Stimulated activated naive CD4-positive, alpha-beta T cell (primary cell): ENCODE data around the gene OGG1.

Experiments used
- DNase-seq, 6 experiments: peaks; one replicate each; lab custom pipeline; 2025; lab: John Stamatoyannopoulos, UW

Gene OGG1

GRCh38 chr3:9786209-9786739 is 36.5 kb downstream of the OGG1 start:
- no peak for DNase-seq

DNA sequence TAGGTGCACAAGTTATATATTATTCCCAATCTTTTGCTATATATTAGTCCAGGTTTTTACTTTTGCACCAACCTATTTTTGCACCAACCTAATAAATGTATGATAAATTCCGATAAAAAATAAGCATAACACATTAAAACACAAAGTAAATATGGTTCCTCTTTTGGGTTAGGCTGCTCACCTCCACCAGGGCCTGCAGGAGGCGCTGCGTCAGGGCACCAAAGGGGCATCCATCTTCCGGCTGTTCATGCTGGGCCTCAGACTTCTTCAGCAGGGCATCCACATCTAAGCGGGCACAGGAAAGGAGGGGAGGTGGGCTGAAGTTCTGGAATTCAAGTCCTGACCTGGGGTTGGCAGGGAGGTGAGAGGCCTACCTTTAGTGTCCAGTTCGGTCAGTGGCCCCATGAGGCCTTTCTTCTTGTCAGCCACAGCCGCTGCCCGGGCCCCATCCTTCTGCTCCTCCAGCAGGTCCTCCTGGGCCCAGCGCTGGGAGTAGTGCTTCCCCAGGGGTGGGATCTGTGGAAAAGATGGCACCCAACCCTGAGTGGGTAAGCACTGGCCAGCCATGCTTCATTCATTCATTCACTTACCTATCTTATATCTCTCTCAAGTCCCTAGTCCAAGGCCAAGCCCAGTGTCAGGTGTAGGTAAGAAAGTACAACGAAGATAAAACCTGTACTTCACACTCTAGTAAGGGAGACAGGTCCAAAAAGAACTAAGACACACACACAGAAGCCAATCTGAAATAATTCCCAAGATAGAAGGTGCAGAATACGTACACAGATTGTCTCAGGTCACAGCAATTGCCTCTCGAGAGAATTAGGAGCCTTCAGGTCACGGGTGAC is 37.3 kb downstream of the OGG1 start:
- no peak for DNase-seq

DNA sequence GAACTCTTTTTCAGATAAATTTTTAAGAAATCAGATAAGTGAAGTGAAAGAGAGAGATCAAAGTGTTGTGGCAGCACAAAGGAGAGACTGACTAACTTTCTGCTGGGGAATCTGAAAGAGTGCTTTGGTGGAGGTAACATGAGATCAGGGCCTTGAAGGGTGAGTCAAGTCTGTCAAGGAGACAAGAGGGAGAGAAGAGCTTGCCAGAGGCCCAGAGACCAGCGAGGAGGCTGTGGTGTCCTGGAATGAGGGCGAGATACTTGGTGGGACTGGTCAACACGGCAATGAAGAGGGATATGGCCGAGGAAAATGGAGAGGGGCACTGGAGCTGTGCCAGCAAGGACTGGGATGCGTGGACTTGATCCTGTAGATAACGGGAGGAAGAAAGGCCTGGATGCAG is 38.0 kb downstream of the OGG1 start:
- no peak for DNase-seq

- no peak for DNase-seq
Measured at GRCh38 chr3:9791127-9791526, 41.4 kb downstream of the OGG1 start.

DNA sequence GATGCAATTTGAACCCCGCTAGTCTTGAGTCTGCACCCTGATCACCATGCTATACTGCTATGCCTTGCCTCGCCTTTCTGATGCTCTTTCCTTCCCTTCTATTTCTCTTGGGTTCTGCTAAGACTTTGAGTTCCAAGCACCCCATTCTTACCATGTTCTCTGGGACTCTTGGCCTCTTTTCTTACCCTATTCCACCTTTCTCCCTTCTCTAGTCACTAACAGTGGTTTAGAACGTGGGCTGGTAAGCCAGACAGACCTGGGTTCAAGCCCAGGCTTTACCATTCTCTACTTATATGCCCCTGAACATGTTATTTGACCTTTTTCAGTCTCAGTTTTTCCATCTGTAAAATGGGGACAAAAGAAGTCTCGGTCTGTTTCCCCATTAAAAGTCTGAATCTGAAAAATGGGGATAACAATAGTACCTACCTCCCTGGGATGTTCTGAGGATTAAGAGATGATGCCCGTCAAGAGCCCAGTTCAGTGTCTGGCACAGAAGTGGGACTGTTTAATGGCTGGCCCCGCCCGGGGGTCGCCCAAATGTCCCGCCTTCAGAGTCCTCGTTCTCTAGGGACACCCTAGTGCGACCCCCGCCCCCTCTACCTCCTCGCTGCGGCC is 42.1 kb downstream of the OGG1 start:
- no peak for DNase-seq

GRCh38 chr3:9792405-9793160 is 42.8 kb downstream of the OGG1 start, which contains the start of the genes ARPC4 and TADA3:
Gene ARPC4, plus strand, starts transcription at chr3:9793082. Its CDS starts 40 bp downstream, at chr3:9793122.
Gene TADA3, minus strand, starts transcription at chr3:9792473. Its CDS starts 1,007 bp downstream, at chr3:9791466.
- DNase-seq: peak; percentile 85 to 98 (median 92)

- peak in 2 of 6 experiments; percentile 30 to 31 for DNase-seq
Measured at GRCh38 chr3:9793161-9793781, 43.5 kb downstream of the OGG1 start.

GRCh38 chr3:9794400-9794799 is 44.6 kb downstream of the OGG1 start:
- no peak for DNase-seq

DNA sequence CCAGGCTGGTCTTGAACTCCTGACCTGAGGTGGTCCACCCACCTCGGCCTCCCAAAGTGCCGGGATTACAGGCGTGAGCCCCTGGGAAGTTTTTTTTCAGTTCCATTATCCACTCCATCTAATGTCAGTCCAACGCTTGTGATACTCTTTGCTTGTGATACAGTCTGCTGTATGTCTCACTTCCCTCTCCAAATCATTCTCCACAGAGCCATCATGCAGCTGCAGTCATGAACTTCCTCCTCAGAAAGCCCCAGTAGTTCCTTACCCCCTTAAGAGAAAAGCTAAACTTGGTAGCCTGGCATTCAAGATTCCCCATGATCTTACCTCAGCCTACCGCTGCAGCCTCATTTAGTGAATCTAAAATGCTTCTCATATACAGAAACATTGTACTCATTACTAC is 45.5 kb downstream of the OGG1 start:
- no peak for DNase-seq

DNA sequence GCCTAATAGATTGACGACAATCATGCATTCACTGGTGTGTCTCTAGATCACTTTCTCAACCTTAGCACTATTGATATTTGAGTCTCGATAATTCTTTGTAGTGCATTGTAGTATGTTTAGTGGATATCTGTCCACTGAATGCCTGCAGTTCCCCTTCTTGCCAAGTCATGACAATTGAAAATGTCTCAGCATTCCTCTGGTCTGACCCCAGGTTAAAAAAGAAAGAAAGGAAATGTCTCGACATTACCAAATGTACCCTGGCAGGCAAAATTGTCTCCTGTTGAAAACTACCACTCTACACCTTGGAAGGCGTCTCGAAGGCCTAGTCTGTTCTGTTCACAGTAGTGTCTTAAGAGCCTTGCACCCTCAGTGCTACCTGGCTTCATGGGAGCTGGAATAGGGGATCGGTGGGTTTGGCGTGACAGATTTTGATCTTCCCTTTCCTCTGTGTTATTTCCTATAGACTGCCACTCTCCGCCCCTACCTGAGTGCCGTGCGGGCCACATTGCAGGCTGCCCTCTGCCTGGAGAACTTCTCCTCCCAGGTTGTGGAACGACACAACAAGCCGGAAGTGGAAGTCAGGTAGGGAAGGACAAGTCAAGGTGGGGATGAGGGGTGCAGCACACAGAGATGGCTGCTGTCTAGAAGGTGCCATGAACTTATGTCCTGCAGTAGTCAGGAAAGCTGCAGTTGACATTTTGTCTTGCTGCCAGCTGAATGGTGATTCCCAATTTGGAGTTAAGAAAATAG is 47.6 kb downstream of the OGG1 start:
- DNase-seq: no peak

DNA sequence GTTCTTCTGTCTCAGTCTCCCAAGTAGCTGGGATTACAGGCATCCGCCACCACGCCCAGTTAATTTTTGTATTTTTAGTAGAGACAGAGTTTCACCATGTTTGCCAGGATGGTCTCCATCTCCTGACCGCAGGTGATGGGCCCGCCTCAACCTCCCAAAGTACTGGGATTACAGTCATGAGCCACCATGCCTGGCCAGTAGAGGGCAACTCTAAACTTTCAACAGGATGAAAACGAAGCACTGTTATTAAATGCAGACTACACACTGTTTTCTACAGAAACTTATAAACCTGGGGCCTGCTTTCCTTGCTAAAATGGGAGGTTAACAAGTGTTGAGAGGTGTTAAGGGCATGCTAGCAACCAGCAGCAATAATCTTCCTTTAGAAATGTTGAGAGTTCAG is 50.8 kb downstream of the OGG1 start:
- peak in 1 of 6 experiments; percentile 5 for DNase-seq

DNA sequence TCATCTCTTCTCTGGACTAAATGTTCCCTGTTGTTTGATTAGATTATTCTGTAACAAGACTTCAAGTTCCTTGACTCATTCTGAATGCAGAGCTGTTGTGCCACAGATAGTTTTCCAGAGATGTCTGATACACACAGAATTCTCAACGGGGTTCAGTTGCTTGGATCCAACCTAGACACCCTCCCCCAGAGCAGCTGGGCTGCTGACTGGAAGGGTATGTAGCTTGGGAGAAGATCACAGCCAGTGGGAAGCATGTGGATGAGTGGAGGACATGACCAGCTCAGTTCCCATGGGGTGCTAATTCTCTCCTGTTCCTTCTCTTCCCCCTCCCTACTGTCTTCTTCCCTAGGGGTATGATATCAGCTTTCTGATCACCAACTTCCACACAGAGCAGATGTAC is 53.7 kb downstream of the OGG1 start:
- DNase-seq: no peak

GRCh38 chr3:9804996-9805395 is 55.2 kb downstream of the OGG1 start:
- no peak for DNase-seq

GRCh38 chr3:9806137-9806536 is 56.4 kb downstream of the OGG1 start:
- no peak for DNase-seq
